HG03066 (cell line): Measurements from ENCODE around the gene SLAMF9.
A peak's percentile ranks its signal among the peaks of the same experiment; 100 is the strongest.

Source experiments
- ATAC-seq: cut with Tn5 transposase; IDR thresholded peaks from one replicate; pipeline ENCODE4 v1.9.1; 2021; ENCODE audit warnings: low read depth; ENCODE audit not compliant: unreplicated experiment

Gene SLAMF9

GRCh38 chr1:159977364-159978106 is 23.5 kb upstream of the SLAMF9 start:
- ATAC-seq, result no peak

- no peak for ATAC-seq
These were observed 20.4 kb upstream of the SLAMF9 start for GRCh38 chr1:159974350-159974965.

- no peak for ATAC-seq
These were observed 19.4 kb upstream of the SLAMF9 start for GRCh38 chr1:159973350-159973940.

GRCh38 chr1:159972443-159973205 is 18.6 kb upstream of the SLAMF9 start:
- ATAC-seq, result no peak

- ATAC-seq, result no peak
These were observed 16.9 kb upstream of the SLAMF9 start for GRCh38 chr1:159970932-159971342.

GRCh38 chr1:159968901-159969300 is 14.9 kb upstream of the SLAMF9 start:
- ATAC-seq, result no peak

GRCh38 chr1:159965263-159965662 is 11.2 kb upstream of the SLAMF9 start:
- no peak for ATAC-seq

- no peak for ATAC-seq
These were observed 10.1 kb upstream of the SLAMF9 start for GRCh38 chr1:159964144-159964543.

GRCh38 chr1:159962176-159962575 is 8.1 kb upstream of the SLAMF9 start:
- no peak for ATAC-seq

- no peak for ATAC-seq
These were observed 7.6 kb upstream of the SLAMF9 start for GRCh38 chr1:159961636-159962035.

- no peak for ATAC-seq
These were observed 6.8 kb upstream of the SLAMF9 start for GRCh38 chr1:159960721-159961381.

GRCh38 chr1:159959451-159959850 is 5.4 kb upstream of the SLAMF9 start:
- no peak for ATAC-seq

- ATAC-seq, result peak; percentile 58
These were observed 4.8 kb upstream of the SLAMF9 start for GRCh38 chr1:159958719-159959380.

- ATAC-seq, result no peak
These were observed 3.8 kb upstream of the SLAMF9 start for GRCh38 chr1:159957824-159958268.

GRCh38 chr1:159955456-159955855 is 1.4 kb upstream of the SLAMF9 start:
- no peak for ATAC-seq

- ATAC-seq, result no peak
These were observed 1.1 kb downstream of the SLAMF9 start for GRCh38 chr1:159952932-159953331.

GRCh38 chr1:159951551-159951950 is 2.5 kb downstream of the SLAMF9 start:
- ATAC-seq, result no peak

GRCh38 chr1:159951016-159951415 is 3.0 kb downstream of the SLAMF9 start:
- no peak for ATAC-seq

- ATAC-seq, result no peak
These were observed 4.1 kb downstream of the SLAMF9 start for GRCh38 chr1:159949981-159950381.

- no peak for ATAC-seq
These were observed 4.9 kb downstream of the SLAMF9 start for GRCh38 chr1:159949123-159949522.
